OCI-M1 (cell line): ENCODE data around the gene LY6G6D.

ENCODE experiments used
- DNase-seq: peaks from one replicate; lab custom pipeline; 2025; lab: John Stamatoyannopoulos, UW

The LY6G6D gene

GRCh38 chr6:31715022-31715958 lies at the start of gene LY6G6D:
Gene LY6G6D, plus strand, starts transcription at chr6:31715348. Its CDS starts 8 bp downstream, at chr6:31715356.
- DNase-seq = no peak

DNA sequence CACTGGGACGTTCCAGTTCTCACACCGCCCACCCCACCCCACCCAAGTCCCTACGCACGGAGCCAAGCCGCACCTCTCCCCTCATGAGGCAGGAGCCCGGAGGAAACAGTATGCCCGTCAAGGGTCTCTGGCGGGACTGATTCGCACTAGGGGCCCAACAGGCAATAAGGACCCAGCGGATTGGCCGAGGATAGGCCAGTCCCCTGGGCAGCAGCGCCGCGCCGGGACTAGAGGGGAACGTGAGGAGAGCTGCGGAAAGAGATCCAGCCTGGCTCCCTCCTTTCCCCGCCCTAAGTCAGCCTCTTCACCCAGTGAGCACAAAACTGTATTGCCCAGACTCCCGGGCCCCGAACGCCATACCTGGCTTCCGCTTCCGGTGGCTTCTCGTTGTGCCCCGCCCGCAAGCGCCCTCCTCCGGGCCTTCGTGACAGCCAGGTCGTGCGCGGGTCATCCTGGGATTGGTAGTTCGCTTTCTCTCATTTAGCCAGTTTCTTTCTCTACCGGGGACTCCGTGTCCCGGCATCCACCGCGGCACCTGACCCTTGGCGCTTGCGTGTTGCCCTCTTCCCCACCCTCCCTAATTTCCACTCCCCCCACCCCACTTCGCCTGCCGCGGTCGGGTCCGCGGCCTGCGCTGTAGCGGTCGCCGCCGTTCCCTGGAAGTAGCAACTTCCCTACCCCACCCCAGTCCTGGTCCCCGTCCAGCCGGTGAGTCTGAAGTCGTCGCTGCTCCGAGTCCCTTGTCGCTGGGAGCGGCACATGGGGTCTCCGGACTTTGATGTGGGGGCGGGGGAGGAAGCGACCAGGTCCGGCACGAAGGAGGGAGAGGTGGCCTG lies 49.4 kb upstream of the LY6G6D start, which contains the start of gene CSNK2B:
Gene CSNK2B, plus strand, starts transcription at position 580 of the 836 bp plus-strand sequence. CDS start 752 bp downstream, outside the sequence.
- peak; percentile 99 for DNase-seq

GRCh38 chr6:31666337-31666965 lies 48.7 kb upstream of the LY6G6D start:
- DNase-seq = no peak

GRCh38 chr6:31669676-31670075 lies 45.5 kb upstream of the LY6G6D start, which contains the start of gene LY6G5B:
Gene LY6G5B, plus strand, starts transcription at chr6:31669976. Its CDS starts 975 bp downstream, at chr6:31670951.
- no peak for DNase-seq

- no peak for DNase-seq
Observed at GRCh38 chr6:31676322-31676903, 38.7 kb upstream of the LY6G6D start.

GRCh38 chr6:31676904-31677303 lies 38.2 kb upstream of the LY6G6D start:
- DNase-seq = no peak

DNA sequence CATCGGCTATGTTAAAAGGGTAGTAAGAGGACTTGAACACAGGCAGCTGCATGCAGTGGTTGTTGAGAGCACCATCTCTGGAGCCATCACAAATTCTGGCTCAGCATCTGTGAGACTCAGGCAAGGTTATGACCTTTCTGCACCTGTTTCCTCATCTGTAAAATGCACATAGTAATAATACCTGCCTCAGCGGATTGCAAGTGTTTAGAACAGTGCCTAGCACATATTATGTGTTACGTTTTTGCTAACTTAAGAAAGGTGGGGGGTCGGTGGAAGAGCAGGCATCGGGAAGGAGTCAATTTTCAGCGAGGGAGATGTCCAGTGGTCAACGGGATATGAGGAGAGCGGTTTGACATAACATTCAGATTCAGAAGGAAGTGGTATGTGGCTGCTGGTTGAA lies 37.2 kb upstream of the LY6G6D start:
- no peak for DNase-seq

- peak; percentile 90 for DNase-seq
Observed at GRCh38 chr6:31680226-31681134, 34.7 kb upstream of the LY6G6D start, which contains the start of gene LY6G5C. Gene LY6G5C, minus strand, starts transcription at chr6:31681067. Its CDS starts 694 bp downstream, at chr6:31680373.

- DNase-seq = peak; percentile 46
Observed at GRCh38 chr6:31681135-31681671, 33.9 kb upstream of the LY6G6D start.

DNA sequence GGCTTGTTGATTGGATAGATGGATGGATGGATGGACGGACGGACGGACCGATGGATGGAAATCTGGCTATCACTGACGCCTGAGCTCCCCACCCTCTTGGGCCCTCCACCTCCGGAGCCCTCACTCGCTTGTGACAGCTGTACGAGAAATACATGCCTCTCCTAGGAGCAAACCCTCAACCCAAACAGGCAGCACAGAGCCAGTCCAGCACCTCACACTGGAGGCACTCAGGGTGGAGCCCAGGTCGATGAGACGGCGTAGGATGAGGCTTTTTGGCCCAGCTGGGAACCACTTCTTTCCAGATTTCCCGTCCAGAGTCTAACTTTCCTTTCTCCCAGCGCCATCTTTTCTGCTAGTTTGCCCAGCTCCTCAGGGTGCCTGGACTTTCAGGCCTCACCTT lies 31.6 kb upstream of the LY6G6D start:
- no peak for DNase-seq

DNA sequence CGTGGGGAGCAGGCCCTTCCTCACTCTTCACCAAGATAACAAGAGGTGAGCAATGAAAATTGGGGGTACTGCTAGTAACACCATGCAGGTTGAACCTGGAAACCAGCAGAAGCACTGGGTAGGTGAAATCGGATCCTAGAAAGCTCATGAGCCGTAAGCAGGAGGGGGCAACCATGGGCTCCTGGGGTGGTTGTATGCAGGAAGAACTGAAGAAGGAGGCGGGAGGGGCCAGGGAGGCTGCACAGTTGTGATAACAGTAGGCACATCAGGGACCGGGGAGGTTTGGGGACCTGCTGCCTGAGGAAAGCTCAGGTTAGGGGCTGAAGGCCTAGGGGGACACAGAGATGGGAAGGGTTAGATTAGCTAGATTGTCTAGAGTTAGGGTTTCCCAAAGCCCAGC lies 28.7 kb upstream of the LY6G6D start:
- DNase-seq = no peak

DNA sequence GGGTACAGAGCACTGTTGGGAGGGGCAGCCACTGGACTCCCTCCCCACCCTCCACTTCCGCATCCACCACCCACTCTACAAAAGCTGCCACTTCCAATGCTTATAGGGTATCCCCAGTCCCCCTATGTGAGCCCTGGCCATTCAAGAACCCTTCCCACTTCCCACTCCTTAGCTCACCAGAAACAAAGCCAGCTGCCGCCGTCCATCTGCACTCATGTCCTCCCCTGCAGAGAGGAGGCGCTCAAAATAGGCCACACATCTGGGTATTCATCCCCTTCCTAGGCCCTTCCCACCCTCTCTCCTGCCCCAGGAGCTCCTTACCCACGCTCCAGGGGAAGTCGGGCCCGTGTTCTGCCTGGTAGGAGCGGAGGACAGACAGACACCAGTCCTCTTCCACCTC lies 27.8 kb upstream of the LY6G6D start:
- no peak for DNase-seq

- DNase-seq = no peak
Observed at GRCh38 chr6:31687860-31688693, 27.1 kb upstream of the LY6G6D start.

- DNase-seq = no peak
Observed at GRCh38 chr6:31689249-31690110, 25.7 kb upstream of the LY6G6D start.

DNA sequence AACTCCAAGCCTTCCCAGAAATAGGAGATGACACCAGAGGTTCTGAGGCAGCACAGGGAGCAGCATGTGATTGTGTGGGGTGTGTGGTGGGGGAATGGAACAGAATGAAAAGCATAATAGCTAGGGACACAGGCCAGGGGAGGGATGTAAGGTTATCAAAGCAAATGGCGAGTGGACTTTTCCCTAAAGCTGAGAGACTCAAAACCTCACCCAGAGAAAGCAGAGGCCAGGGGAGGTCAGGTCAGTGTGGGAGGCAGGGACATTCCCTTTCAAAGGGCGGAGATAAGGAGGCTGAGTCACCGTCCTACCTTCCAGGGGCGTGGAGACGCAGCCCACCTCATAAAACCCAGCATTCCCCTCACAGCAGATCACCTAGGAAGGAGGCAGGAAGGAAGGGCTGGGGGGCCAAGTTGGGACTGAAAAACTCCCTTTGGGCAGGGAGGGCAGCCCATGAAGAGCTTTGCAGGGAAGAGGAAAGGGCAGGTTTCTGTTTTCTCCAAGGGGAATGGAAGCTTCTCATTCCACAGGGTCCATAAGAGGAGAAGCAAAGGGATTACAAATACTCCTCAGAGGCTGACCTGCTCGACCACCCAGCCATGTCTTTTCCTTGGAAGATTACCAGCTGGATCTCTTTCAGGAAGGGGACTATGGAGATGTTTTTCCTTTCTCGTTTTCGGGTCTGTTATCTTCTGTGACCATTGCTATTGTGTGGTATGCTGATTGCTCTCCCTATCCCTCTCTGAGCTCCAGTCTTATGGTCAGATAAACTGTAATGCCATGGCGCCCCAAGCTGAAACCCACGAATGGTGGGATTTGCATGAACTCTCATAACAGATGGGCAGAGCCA lies 24.7 kb upstream of the LY6G6D start:
- DNase-seq = peak; percentile 71

DNA sequence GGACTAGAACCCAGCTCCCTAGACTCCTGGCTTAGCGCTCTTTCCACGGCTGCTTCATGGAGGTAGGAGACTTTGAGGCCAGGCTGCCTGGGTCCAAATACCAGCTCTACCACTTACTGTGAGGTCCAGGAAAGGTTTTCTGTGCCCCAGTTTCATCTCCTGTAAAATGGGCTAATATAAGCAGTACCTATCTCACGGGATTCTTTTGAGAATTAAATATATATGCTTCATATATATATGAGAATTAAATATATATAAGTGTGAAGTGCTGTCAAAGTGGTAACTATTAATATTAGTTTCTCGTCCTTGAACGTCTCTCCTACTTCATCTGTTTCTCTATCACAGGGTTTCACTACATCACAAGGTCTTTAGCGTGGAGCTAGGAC lies 24.1 kb upstream of the LY6G6D start:
- DNase-seq = no peak

DNA sequence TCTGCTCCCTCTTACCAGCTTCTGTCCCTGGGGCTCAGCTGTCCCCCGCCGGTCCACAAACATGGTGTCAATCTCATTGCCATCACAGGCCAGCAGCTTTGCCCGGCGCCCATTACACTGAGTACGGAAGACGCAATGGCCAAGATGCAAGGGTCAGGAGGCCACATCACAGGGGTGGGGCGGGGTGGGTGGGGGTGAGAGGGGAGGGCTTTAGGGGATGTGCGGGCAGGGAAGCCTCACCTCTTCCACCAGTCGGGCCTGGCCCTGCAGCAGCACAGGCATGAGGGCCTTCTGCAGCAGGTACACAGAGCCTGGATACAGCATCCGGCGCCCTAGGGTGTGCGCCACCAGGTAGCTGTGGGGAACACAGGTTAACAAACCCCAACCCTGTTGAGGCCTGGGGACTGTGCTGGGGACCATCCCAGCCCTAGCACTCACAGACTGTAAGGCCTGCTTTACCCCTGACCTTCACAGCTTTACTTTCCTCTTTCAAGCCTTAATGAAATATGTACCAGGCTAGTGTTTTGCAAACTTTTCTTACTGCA lies 23.5 kb upstream of the LY6G6D start:
- no peak for DNase-seq
